Lung (tissue), 12 donors: ENCODE data around the gene HS6ST3. TPM values are rescaled to one million over a fixed set of nuclear protein-coding genes. Genes with fewer than 3 reads are reported as not detected.

ENCODE experiments used
- ATAC-seq: fragments of 200-7000 bp; cut with Tn5 transposase; one replicate; pipeline ENCODE4 v1.9.1; 2020; ENCODE audit warnings: moderate number of reproducible peaks; ENCODE audit not compliant: insufficient read depth, low FRiP score
- DNase-seq, 3 donors: peaks; one replicate each; pipeline ENCODE4 v3.0.0-alpha.2; 2013 to 2017
- H3K27ac ChIP-seq, 2 donors: one replicate each; pipeline ENCODE4 v1.5.1; 2013; ENCODE audit warnings: mild to moderate bottlenecking in 2 of 2, moderate library complexity in 2 of 2, control low read depth in 1 of 2, inconsistent platforms in 1 of 2, low read depth in 1 of 2, low read length in 1 of 2
- H3K27me3 ChIP-seq, 3 donors: one replicate each; pipeline ENCODE4 v1.5.1; 2013; ENCODE audit warnings: low read length in 2 of 3; ENCODE audit not compliant: control insufficient read depth in 3 of 3, insufficient read depth in 3 of 3
- H3K36me3 ChIP-seq, 4 donors: one replicate each; pipeline ENCODE4 v1.5.1; 2013; ENCODE audit warnings: low read length in 4 of 4, mild to moderate bottlenecking in 1 of 4, moderate library complexity in 1 of 4; ENCODE audit not compliant: control insufficient read depth in 4 of 4, insufficient read depth in 4 of 4
- H3K4me1 ChIP-seq, 5 donors: one replicate each; pipeline ENCODE4 v1.5.1; 2013; ENCODE audit warnings: low read length in 5 of 5, mild to moderate bottlenecking in 2 of 5, moderate library complexity in 1 of 5; ENCODE audit not compliant: control insufficient read depth in 5 of 5, insufficient read depth in 5 of 5
- H3K4me3 ChIP-seq: one replicate; pipeline ENCODE4 v1.5.1; 2013; ENCODE audit warnings: mild to moderate bottlenecking, control low read depth, moderate library complexity
- H3K9ac ChIP-seq, 2 donors: one replicate each; pipeline ENCODE4 v1.5.1; 2013; ENCODE audit warnings: low read length in 2 of 2, control low read depth in 1 of 2; ENCODE audit not compliant: insufficient read depth in 1 of 2
- H3K9me3 ChIP-seq, 4 donors: one replicate each; pipeline ENCODE4 v1.5.1; 2013; ENCODE audit warnings: low read length in 3 of 4, mild to moderate bottlenecking in 1 of 4, moderate library complexity in 1 of 4; ENCODE audit not compliant: control insufficient read depth in 4 of 4, insufficient read depth in 3 of 4
- WGBS, 2 donors: extraction: QIAGEN DNeasy Blood & Tissue Kit; methylation state at CpG; one replicate each; pipeline ENCODE4 v1.1.7; 2013; 5-methylcytosine and 5-hydroxymethylcytosine counted together
- polyA plus RNA-seq, 2 donors: library from polyadenylated mRNA; stranded (reverse); fragments of 200-250 nt; gene quantifications; one replicate each; pipeline ENCODE4 v1.2.1, GENCODE V29; 2013
- total RNA-seq, 2 donors: library from RNA; depleted of rRNA in 1 of 2; stranded (reverse); fragments of >200 nt in 1 of 2; gene quantifications; one replicate each; pipeline ENCODE4 v1.2.1, GENCODE V29; 2014 to 2021
- TF ChIP-seq, protein P1 (sequence below): IDR thresholded peaks from 2 replicates; pipeline ENCODE4 v1.5.1; 2012; ENCODE audit warnings: mild to moderate bottlenecking; ENCODE audit errors: control extremely low read depth, extremely low read depth
- donor health status: control.
- donor health status: control.
- donor health status: Bipolar disorder and iron deficiency.
- donor health status: healthy.
- donor health status: DM: yes; HTN: yes; CAD: no.

HS6ST3 gene
- total and polyA plus RNA-seq, 4 donors = 0.01 to 0.17 (median 0.04) TPM

- Histone ChIP-seq H3K9me3 (no peaks in the 10 kb centered on the region), H3K4me3 (no peak overlapping the region), H3K36me3 (no peaks in the 10 kb centered on the region), H3K27ac (no peak overlapping the region), H3K9ac (no peak overlapping the region), H3K4me1 (no peaks in the 10 kb centered on the region), H3K27me3 (no peaks in the 10 kb centered on the region)
- TF ChIP-seq, protein P1, sequence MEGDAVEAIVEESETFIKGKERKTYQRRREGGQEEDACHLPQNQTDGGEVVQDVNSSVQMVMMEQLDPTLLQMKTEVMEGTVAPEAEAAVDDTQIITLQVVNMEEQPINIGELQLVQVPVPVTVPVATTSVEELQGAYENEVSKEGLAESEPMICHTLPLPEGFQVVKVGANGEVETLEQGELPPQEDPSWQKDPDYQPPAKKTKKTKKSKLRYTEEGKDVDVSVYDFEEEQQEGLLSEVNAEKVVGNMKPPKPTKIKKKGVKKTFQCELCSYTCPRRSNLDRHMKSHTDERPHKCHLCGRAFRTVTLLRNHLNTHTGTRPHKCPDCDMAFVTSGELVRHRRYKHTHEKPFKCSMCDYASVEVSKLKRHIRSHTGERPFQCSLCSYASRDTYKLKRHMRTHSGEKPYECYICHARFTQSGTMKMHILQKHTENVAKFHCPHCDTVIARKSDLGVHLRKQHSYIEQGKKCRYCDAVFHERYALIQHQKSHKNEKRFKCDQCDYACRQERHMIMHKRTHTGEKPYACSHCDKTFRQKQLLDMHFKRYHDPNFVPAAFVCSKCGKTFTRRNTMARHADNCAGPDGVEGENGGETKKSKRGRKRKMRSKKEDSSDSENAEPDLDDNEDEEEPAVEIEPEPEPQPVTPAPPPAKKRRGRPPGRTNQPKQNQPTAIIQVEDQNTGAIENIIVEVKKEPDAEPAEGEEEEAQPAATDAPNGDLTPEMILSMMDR = no peak
- 86 to 91% methylated on average over 5 of the region's 5 CpGs for WGBS, 2 donors
- no peak for DNase-seq
- ATAC-seq = no peak
Observed at GRCh38 chr13:96499656-96500055, 409.7 kb downstream of the HS6ST3 start.

- 60 to 64% methylated on average over 1 of the region's 1 CpG for WGBS, 2 donors
- H3K36me3 ChIP-seq = no peaks in the 10 kb centered on the region
- H3K9me3 ChIP-seq = no peaks in the 10 kb centered on the region
- H3K27me3 ChIP-seq = no peaks in the 10 kb centered on the region
- no peaks in the 10 kb centered on the region for H3K4me1 ChIP-seq
- no peak for ATAC-seq
- H3K4me3 ChIP-seq = no peak overlapping the region
- no peak overlapping the region for H3K27ac ChIP-seq
- TF ChIP-seq, protein P1 = no peak
- no peak for DNase-seq
- no peak overlapping the region for H3K9ac ChIP-seq
Observed at GRCh38 chr13:96500953-96501352, 411.0 kb downstream of the HS6ST3 start.

DNA sequence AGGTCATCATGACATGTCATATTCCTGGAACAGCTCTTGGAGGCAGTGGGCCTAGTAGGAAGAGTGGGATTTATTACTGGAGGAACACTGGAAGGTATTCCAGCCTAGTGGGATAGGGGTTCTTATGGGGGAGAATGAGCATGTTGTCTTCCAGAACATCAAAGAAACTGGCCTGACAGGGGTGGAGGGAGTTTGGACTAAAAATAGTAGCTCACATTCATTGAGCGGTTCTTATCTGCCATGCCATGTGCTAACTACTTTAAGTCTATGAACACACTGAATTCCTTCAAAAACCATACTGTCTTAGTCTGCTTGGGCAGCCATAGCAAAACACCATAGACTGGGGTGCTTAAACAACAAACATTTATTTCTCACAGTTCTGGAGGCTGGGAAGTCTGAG, 413.6 kb downstream of the HS6ST3 start:
- no peaks in the 10 kb centered on the region for H3K4me1 ChIP-seq
- H3K27ac ChIP-seq = no peak overlapping the region
- H3K4me3 ChIP-seq = no peak overlapping the region
- no peak for DNase-seq
- H3K36me3 ChIP-seq = no peaks in the 10 kb centered on the region
- WGBS, 2 donors = 93 to 100% methylated on average over 1 of the region's 1 CpG
- TF ChIP-seq, protein P1 = no peak
- H3K27me3 ChIP-seq = no peaks in the 10 kb centered on the region
- no peak overlapping the region for H3K9ac ChIP-seq
- ATAC-seq = no peak
- no peaks in the 10 kb centered on the region for H3K9me3 ChIP-seq

GRCh38 chr13:96511587-96511986, 421.7 kb downstream of the HS6ST3 start:
- Histone ChIP-seq H3K4me3 (no peak overlapping the region), H3K27ac (no peak overlapping the region), H3K36me3 (no peaks in the 10 kb centered on the region), H3K27me3 (no peaks in the 10 kb centered on the region), H3K4me1 (no peaks in the 10 kb centered on the region), H3K9ac (no peak overlapping the region), H3K9me3 (peaks cover 0 to 3% (median 0%) of the 10 kb centered on the region in 4 donors)
- no peak for DNase-seq
- TF ChIP-seq, protein P1 = no peak
- no peak for ATAC-seq
- 87 to 93% methylated on average over 2 of the region's 2 CpGs for WGBS, 2 donors
